CD4-positive, CD25-positive, alpha-beta regulatory T cell (primary cell): ENCODE data around the gene PKP4. TPM values are rescaled to one million over a fixed set of nuclear protein-coding genes. Genes with fewer than 3 reads are reported as not detected.

ENCODE experiments used
- ATAC-seq, 2 donors: fragments of 150-1000 bp; cut with Tn5 transposase; one replicate each; pipeline ENCODE4 v1.10.0; 2021; ENCODE audit warnings: low read depth in 2 of 2, moderate number of reproducible peaks in 2 of 2, moderate library complexity in 1 of 2
- DNase-seq, 3 donors: peaks; one replicate each; pipeline versions ENCODE4 v3.0.0 to v3.0.0-alpha.2; 2012 to 2022; ENCODE audit warnings: mixed read lengths in 1 of 3
- H3K27ac ChIP-seq: one replicate; pipeline ENCODE4 v1.7.0; 2013; ENCODE audit warnings: mild to moderate bottlenecking, low read length; ENCODE audit not compliant: insufficient read depth, poor library complexity, severe bottlenecking
- H3K27me3 ChIP-seq: one replicate; pipeline ENCODE4 v1.7.0; 2013; ENCODE audit warnings: low read length; ENCODE audit not compliant: control insufficient read depth, insufficient read depth
- H3K36me3 ChIP-seq: one replicate; pipeline ENCODE4 v1.7.0; 2013; ENCODE audit warnings: mild to moderate bottlenecking, low read length, moderate library complexity; ENCODE audit not compliant: control insufficient read depth, insufficient read depth
- H3K4me1 ChIP-seq: 2 replicates; pipeline ENCODE4 v1.7.0; 2013; ENCODE audit warnings: mild to moderate bottlenecking, low read length; ENCODE audit not compliant: insufficient read depth, control insufficient read depth, poor library complexity, severe bottlenecking
- H3K4me3 ChIP-seq: one replicate; pipeline ENCODE4 v1.7.0; 2013; ENCODE audit warnings: low read depth, mild to moderate bottlenecking, low read length, moderate library complexity
- H3K9me3 ChIP-seq, 2 experiments: 1 replicate in 1 of 2; 2 replicates in 1 of 2; pipeline ENCODE4 v1.7.0; 2013; ENCODE audit warnings: low read length in 2 of 2, mild to moderate bottlenecking in 1 of 2, moderate library complexity in 1 of 2; ENCODE audit not compliant: control insufficient read depth in 2 of 2
- H3K27ac Mint-ChIP-seq, 3 donors: one replicate each; pipeline ENCODE4 v1.8.0; 2020 to 2022; ENCODE audit warnings: mild to moderate bottlenecking in 3 of 3, mixed read lengths in 3 of 3, moderate library complexity in 2 of 3
- H3K27me3 Mint-ChIP-seq: one replicate; pipeline ENCODE4 v1.8.0; 2022; ENCODE audit warnings: mild to moderate bottlenecking, mixed read lengths
- H3K36me3 Mint-ChIP-seq: one replicate; pipeline ENCODE4 v1.8.0; 2020; ENCODE audit warnings: mixed read lengths
- H3K4me1 Mint-ChIP-seq, 4 donors: one replicate each; pipeline ENCODE4 v1.8.0; 2020 to 2022; ENCODE audit warnings: mixed read lengths in 4 of 4, mild to moderate bottlenecking in 1 of 4
- H3K4me3 Mint-ChIP-seq, 4 donors: one replicate each; pipeline ENCODE4 v1.8.0; 2020 to 2022; ENCODE audit warnings: mild to moderate bottlenecking in 4 of 4, mixed read lengths in 4 of 4, moderate library complexity in 3 of 4
- H3K9me3 Mint-ChIP-seq, 7 donors: one replicate each; pipeline ENCODE4 v1.8.0; 2020 to 2022; ENCODE audit warnings: mixed read lengths in 7 of 7, mild to moderate bottlenecking in 3 of 7, moderate library complexity in 2 of 7
- polyA plus RNA-seq, 4 donors: library from polyadenylated mRNA; unstranded; fragments of 300-500 nt; fragmentation: Illumina TruSeq; gene quantifications; one replicate each; pipeline ENCODE4 v1.2.3, GENCODE V29; 2021
- total RNA-seq: library from RNA; stranded (reverse); gene quantifications from one replicate; pipeline ENCODE4 v1.2.3, GENCODE V29; 2022

PKP4 gene
- total and polyA plus RNA-seq, 5 donors from 2014 or later, result 1.9 to 21.9 (median 4.5) TPM

- Mint-ChIP-seq H3K27me3 (no peaks in the 10 kb centered on the region), H3K9me3 (peaks cover 0 to 12% (median 3%) of the 10 kb centered on the region in 7 donors), H3K36me3 (peaks cover 23% of the 10 kb centered on the region), H3K27ac (peak overlapping the region in 1 of 3 donors; percentile 39), H3K4me1 (peaks cover 0 to 6% (median 0%) of the 10 kb centered on the region in 4 donors), H3K4me3 (no peak overlapping the region)
- no peaks in the 10 kb centered on the region for H3K4me1 ChIP-seq
- no peaks in the 10 kb centered on the region for H3K36me3 ChIP-seq
- no peak overlapping the region for H3K27ac ChIP-seq
- no peaks in the 10 kb centered on the region for H3K27me3 ChIP-seq
- peaks cover 0 to 5% of the 10 kb centered on the region in 2 experiments for H3K9me3 ChIP-seq
- DNase-seq (no peak), ATAC-seq (no peak)
- no peak overlapping the region for H3K4me3 ChIP-seq
Measured at GRCh38 chr2:158570869-158571268, 114.1 kb downstream of the PKP4 start.

- peaks cover 14% of the 10 kb centered on the region for H3K36me3 Mint-ChIP-seq
- H3K4me1 Mint-ChIP-seq, result peaks cover 0 to 6% (median 2%) of the 10 kb centered on the region in 4 donors
- ATAC-seq (no peak), DNase-seq (no peak)
- Histone ChIP-seq H3K27me3 (no peaks in the 10 kb centered on the region), H3K27ac (no peak overlapping the region), H3K9me3 (peaks cover 0 to 5% of the 10 kb centered on the region in 2 experiments), H3K4me1 (no peaks in the 10 kb centered on the region), H3K4me3 (no peak overlapping the region), H3K36me3 (no peaks in the 10 kb centered on the region)
- H3K27ac Mint-ChIP-seq, result no peak overlapping the region
- H3K9me3 Mint-ChIP-seq, result peaks cover 0 to 12% (median 3%) of the 10 kb centered on the region in 7 donors
- no peak overlapping the region for H3K4me3 Mint-ChIP-seq
- no peaks in the 10 kb centered on the region for H3K27me3 Mint-ChIP-seq
Measured at GRCh38 chr2:158573739-158574138, 117.0 kb downstream of the PKP4 start.

GRCh38 chr2:158575051-158575635 is 118.4 kb downstream of the PKP4 start:
- Histone ChIP-seq H3K4me3 (no peak overlapping the region), H3K36me3 (no peaks in the 10 kb centered on the region), H3K27me3 (no peaks in the 10 kb centered on the region), H3K9me3 (peaks cover 0 to 5% of the 10 kb centered on the region in 2 experiments), H3K4me1 (no peaks in the 10 kb centered on the region), H3K27ac (no peak overlapping the region)
- H3K9me3 Mint-ChIP-seq, result peaks cover 0 to 10% (median 3%) of the 10 kb centered on the region in 7 donors
- H3K36me3 Mint-ChIP-seq, result peaks cover 16% of the 10 kb centered on the region
- no peaks in the 10 kb centered on the region for H3K27me3 Mint-ChIP-seq
- DNase-seq (no peak), ATAC-seq (no peak)
- H3K4me1 Mint-ChIP-seq, result peaks cover 0 to 6% (median 3%) of the 10 kb centered on the region in 4 donors
- no peak overlapping the region for H3K4me3 Mint-ChIP-seq
- no peak overlapping the region for H3K27ac Mint-ChIP-seq

GRCh38 chr2:158577141-158577540 is 120.4 kb downstream of the PKP4 start:
- Mint-ChIP-seq H3K27ac (no peak overlapping the region), H3K4me1 (peaks cover 0 to 6% (median 3%) of the 10 kb centered on the region in 4 donors), H3K4me3 (no peak overlapping the region), H3K36me3 (peaks cover 9% of the 10 kb centered on the region), H3K27me3 (no peaks in the 10 kb centered on the region), H3K9me3 (no peaks in the 10 kb centered on the region)
- H3K27ac ChIP-seq, result no peak overlapping the region
- H3K4me1 ChIP-seq, result no peaks in the 10 kb centered on the region
- no peak for DNase-seq
- no peak for ATAC-seq
- no peak overlapping the region for H3K4me3 ChIP-seq
- H3K9me3 ChIP-seq, result no peaks in the 10 kb centered on the region
- no peaks in the 10 kb centered on the region for H3K27me3 ChIP-seq
- H3K36me3 ChIP-seq, result no peaks in the 10 kb centered on the region

GRCh38 chr2:158578703-158579330 is 122.1 kb downstream of the PKP4 start:
- H3K9me3 Mint-ChIP-seq, result peaks cover 0 to 2% (median 0%) of the 10 kb centered on the region in 7 donors
- H3K36me3 Mint-ChIP-seq, result peaks cover 9% of the 10 kb centered on the region
- no peaks in the 10 kb centered on the region for H3K27me3 Mint-ChIP-seq
- H3K36me3 ChIP-seq, result no peaks in the 10 kb centered on the region
- ATAC-seq, result no peak
- peak in 1 of 3 donors; percentile 7 for DNase-seq
- no peak overlapping the region for H3K4me3 Mint-ChIP-seq
- peaks cover 0 to 4% (median under 1%) of the 10 kb centered on the region in 4 donors for H3K4me1 Mint-ChIP-seq
- H3K4me3 ChIP-seq, result no peak overlapping the region
- H3K9me3 ChIP-seq, result no peaks in the 10 kb centered on the region
- no peak overlapping the region for H3K27ac ChIP-seq
- no peaks in the 10 kb centered on the region for H3K27me3 ChIP-seq
- no peaks in the 10 kb centered on the region for H3K4me1 ChIP-seq
- H3K27ac Mint-ChIP-seq, result no peak overlapping the region

- H3K4me3 Mint-ChIP-seq, result no peak overlapping the region
- Histone ChIP-seq H3K36me3 (no peaks in the 10 kb centered on the region), H3K27me3 (no peaks in the 10 kb centered on the region), H3K4me3 (no peak overlapping the region), H3K9me3 (no peaks in the 10 kb centered on the region), H3K27ac (no peak overlapping the region), H3K4me1 (no peaks in the 10 kb centered on the region)
- ATAC-seq, result no peak
- DNase-seq, result no peak
- peaks cover 9% of the 10 kb centered on the region for H3K36me3 Mint-ChIP-seq
- peaks cover 0 to 4% (median under 1%) of the 10 kb centered on the region in 4 donors for H3K4me1 Mint-ChIP-seq
- H3K27me3 Mint-ChIP-seq, result no peaks in the 10 kb centered on the region
- H3K27ac Mint-ChIP-seq, result no peak overlapping the region
- H3K9me3 Mint-ChIP-seq, result peaks cover 0 to 2% (median 0%) of the 10 kb centered on the region in 7 donors
Measured at GRCh38 chr2:158579928-158580327, 123.2 kb downstream of the PKP4 start.

- ATAC-seq (no peak), DNase-seq (no peak)
- Histone ChIP-seq H3K27me3 (no peaks in the 10 kb centered on the region), H3K36me3 (no peaks in the 10 kb centered on the region), H3K4me3 (no peak overlapping the region), H3K4me1 (no peaks in the 10 kb centered on the region), H3K9me3 (no peaks in the 10 kb centered on the region), H3K27ac (no peak overlapping the region)
- Mint-ChIP-seq H3K4me3 (no peak overlapping the region), H3K27ac (no peak overlapping the region), H3K9me3 (peaks cover 0 to 2% (median 0%) of the 10 kb centered on the region in 7 donors), H3K36me3 (peaks cover 9% of the 10 kb centered on the region), H3K27me3 (no peaks in the 10 kb centered on the region), H3K4me1 (peaks cover 0 to 4% (median under 1%) of the 10 kb centered on the region in 4 donors)
Measured at GRCh38 chr2:158580760-158581159, 124.0 kb downstream of the PKP4 start.

GRCh38 chr2:158582670-158583069 is 125.9 kb downstream of the PKP4 start:
- ATAC-seq (no peak), DNase-seq (no peak)
- Histone ChIP-seq H3K27me3 (no peaks in the 10 kb centered on the region), H3K4me3 (no peak overlapping the region), H3K9me3 (no peaks in the 10 kb centered on the region), H3K36me3 (no peaks in the 10 kb centered on the region), H3K4me1 (no peaks in the 10 kb centered on the region), H3K27ac (no peak overlapping the region)
- H3K27me3 Mint-ChIP-seq, result no peaks in the 10 kb centered on the region
- no peak overlapping the region for H3K4me3 Mint-ChIP-seq
- H3K4me1 Mint-ChIP-seq, result peaks cover 0 to 5% (median 3%) of the 10 kb centered on the region in 4 donors
- H3K9me3 Mint-ChIP-seq, result peaks cover 0 to 2% (median 0%) of the 10 kb centered on the region in 7 donors
- H3K27ac Mint-ChIP-seq, result no peak overlapping the region
- peaks cover 15% of the 10 kb centered on the region for H3K36me3 Mint-ChIP-seq
